ENCODE measurements around the gene PNRC1.

DNA sequence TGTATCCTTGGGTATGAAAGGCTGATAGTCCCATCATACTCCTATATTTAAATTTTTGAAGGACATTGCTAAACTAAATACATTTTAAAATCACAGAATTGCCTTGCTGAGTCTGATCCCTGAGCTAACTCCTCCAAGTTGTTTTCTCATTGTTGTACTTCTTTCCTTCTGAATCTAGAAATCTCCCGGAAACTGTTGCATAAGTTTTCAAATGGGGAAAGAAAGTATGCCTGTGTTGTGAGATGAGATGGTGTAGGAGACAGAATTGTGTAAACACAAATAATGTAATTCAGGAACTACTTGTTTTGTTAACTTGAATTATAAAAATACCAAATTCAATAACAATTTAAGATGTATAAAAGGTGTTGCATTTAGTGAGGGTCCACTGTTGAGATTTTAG, 7.3 kb downstream of the PNRC1 start:
- TF ChIP-seq, protein P1, sequence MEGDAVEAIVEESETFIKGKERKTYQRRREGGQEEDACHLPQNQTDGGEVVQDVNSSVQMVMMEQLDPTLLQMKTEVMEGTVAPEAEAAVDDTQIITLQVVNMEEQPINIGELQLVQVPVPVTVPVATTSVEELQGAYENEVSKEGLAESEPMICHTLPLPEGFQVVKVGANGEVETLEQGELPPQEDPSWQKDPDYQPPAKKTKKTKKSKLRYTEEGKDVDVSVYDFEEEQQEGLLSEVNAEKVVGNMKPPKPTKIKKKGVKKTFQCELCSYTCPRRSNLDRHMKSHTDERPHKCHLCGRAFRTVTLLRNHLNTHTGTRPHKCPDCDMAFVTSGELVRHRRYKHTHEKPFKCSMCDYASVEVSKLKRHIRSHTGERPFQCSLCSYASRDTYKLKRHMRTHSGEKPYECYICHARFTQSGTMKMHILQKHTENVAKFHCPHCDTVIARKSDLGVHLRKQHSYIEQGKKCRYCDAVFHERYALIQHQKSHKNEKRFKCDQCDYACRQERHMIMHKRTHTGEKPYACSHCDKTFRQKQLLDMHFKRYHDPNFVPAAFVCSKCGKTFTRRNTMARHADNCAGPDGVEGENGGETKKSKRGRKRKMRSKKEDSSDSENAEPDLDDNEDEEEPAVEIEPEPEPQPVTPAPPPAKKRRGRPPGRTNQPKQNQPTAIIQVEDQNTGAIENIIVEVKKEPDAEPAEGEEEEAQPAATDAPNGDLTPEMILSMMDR (IDR thresholded peaks at IDR 0.05; ENCODE audit: insufficient read depth, low read length) = no peak
- TF ChIP-seq GABPA (IDR thresholded peaks at IDR 0.05; ENCODE audit: low read depth) = 0 out of 2 replicates have a peak, but pooled peaks have one; percentile 14
- no peak for TF ChIP-seq REST (IDR thresholded peaks at IDR 0.05; ENCODE audit: insufficient replicate concordance, low read depth)
- TF ChIP-seq SPI1 (IDR thresholded peaks at IDR 0.05; ENCODE audit: borderline replicate concordance, low read depth) = no peak
- TF ChIP-seq POLR2AphosphoS5 (IDR thresholded peaks at IDR 0.05; ENCODE audit: low read depth) = no peak

Data from HL-60 (cell line).